UCSD-AML1 (cell line): ENCODE measurements around the gene POMC.
A peak's percentile ranks its signal among the peaks of the same experiment; 100 is the strongest.
"Not testable (repeated sequence)": the region's sequence is repeated elsewhere in the genome, so short reads cannot be mapped to it uniquely, and the experiment has no call there.

ENCODE experiments used
- DNase-seq: peaks from one replicate; lab custom pipeline; 2025; ENCODE audit not compliant: unreplicated experiment; lab: John Stamatoyannopoulos, UW

Gene POMC

GRCh38 chr2:25177211-25177611 is 8.8 kb upstream of the POMC start:
- DNase-seq: no peak

DNA sequence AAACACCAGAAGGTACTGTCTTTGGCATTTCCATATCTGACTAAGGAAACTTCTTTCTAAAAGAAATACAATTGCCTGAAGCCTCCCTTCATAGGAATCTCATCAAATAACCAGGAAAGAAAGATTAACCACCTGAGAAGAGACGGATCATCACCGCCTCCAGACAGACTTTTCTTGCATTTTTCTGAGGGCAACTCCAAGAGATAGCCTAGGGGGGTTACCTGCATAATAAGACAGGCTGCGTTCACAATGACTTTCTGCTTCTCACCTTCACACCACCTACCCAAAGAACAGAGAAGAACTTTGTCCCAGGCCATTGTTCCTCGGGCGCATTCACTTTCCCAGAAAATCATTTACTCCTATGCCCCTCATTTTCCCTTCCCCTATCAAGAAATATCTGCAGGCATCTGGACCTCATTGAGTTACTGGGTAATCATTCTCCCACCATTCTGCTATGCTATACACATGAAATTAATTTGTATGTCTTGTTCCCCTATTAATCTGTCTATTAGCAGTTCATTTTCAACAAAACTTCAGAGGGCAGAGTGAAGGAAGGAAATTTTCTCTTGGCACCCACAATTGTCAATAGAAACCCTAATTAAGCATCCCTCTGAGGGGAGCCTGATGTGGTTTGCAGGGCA is 8.3 kb upstream of the POMC start:
- DNase-seq: no peak

DNA sequence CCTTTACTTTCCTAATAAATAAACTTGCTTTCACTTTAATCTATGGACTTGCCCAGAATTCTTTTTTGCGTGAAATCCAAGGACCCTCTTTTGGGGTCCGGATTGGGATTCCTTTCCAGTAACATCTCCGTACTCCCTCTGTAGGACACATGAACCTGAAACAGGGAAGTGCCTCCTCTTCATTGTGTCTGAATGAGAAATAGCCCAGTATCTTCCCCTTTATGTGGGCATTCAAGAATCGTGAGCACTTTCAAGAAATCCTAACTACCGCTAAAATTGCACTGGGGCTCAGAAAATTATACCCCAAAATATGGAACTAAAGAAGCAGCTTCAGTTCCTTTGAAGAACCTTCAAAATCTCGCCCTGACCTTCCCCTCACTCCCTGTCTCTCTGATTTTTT is 7.8 kb upstream of the POMC start:
- no peak for DNase-seq

DNA sequence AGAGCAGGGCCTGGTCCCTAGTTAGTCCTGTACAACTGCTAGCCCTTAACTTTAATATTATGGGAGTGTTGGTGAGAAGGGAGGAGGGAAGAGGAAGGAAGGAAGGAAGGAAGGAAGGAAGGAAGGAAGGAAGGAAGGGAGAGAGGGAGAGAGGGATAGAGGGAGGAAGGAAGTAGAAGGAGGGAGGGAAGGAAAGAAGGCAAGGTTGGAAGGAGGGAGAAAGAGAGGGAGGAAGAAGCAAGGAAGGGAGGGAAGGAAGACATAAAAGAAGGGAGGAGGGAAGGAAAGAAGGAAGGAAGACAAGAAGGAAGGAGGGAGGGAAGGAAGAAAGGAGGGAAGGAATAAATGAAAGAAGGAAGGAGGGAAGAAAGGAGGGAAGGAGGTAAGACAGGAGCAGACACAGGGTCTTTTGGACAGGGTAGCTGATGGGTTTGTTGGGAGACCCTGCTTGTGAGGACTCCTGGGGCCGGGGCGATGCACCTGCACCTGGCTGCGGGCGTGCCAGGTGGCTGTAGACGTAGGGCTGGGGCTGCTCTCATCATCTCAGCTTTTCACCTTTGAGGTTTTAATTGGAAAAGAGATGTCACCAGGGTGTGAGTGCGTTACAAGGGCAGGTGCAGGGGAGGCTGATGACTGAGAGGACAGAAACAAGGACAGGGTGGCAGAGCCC is 5.9 kb upstream of the POMC start:
- no peak for DNase-seq

DNA sequence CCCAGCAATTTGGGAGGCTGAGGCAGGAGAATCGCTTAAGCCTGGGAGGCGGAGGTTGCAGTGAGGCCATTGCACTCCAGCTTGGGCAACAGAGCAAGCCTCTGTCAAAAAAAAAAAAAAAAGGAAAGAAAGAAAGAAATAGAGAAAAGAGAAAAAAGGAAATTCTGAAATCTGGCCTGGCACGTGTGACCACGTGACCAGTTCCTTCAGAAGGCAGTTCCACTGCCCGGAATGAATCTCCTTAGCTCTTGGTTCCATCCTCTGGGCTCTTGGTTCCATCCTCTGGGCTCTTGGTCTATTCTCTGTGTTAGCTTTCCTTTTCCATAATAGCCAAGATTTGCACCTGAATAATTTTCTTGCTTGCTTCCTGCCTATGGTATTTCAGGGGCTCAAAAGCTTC is 5.3 kb upstream of the POMC start:
- no peak for DNase-seq

DNA sequence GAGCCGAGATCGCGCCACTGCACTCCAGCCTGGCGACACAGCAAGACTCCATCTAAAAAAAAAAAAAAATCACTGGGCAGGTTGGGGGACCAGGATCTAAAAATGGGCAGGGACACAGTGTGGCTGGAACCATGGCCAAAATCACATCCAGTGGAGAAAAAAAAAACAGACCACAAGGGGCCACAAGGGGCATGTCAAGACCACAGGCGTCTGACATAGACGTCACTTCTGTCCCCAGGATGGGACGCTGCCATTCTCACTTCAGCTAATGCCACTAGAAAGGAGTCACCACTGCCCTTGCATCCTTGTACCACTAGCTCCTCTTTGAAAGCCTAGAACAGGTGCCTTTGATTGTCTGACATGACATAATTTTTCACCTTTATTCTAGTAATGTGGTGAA is 2.5 kb upstream of the POMC start:
- no peak for DNase-seq

DNA sequence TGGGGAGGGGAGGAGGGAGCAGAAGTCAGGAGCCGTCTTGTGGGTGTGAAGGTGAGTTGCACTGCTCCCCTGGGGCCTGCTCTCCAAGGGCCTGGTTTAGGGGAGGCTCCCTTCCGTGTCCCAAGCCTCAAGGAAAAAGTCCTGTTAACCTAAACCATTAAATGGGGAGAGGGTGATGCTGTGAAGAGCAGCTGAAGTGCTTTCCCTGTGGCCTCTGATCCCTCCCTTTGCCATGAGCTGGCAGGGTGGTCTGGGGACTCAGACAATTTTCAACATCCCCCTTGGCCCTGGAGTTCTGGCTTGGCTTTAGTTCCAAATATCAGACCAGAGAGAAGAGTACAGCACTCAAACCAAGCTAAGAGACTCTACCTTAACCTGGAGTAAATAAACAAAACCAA is 692 bp upstream of the POMC start:
- DNase-seq: no peak

GRCh38 chr2:25165992-25166875 is 2.1 kb downstream of the POMC start:
- DNase-seq: peak; percentile 61

- DNase-seq: no peak
These were observed 3.8 kb downstream of the POMC start for GRCh38 chr2:25164561-25164960.

GRCh38 chr2:25162061-25162460 is 6.3 kb downstream of the POMC start:
- DNase-seq: not testable (repeated sequence)

GRCh38 chr2:25161055-25161781 is 7.2 kb downstream of the POMC start:
- DNase-seq: no peak

DNA sequence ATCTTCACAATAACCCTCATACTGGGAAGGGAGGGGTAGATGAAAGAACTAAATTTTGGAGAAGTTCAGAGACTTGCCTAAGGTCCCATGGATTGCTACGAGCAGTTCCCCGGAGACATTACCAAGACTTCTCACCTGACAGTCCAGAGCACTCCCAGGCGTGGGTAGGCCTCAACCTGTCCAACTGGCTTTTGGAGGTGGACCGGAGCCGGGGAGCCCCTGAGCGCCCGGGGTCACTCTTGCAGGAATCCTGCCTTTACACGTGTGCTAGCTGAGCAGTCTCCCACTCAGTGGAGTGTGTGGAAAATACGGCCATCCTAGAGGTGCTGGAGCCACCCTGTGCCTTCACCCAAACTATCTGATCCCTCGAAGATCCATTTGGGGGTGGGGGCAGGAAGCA is 8.0 kb downstream of the POMC start:
- DNase-seq: no peak

DNA sequence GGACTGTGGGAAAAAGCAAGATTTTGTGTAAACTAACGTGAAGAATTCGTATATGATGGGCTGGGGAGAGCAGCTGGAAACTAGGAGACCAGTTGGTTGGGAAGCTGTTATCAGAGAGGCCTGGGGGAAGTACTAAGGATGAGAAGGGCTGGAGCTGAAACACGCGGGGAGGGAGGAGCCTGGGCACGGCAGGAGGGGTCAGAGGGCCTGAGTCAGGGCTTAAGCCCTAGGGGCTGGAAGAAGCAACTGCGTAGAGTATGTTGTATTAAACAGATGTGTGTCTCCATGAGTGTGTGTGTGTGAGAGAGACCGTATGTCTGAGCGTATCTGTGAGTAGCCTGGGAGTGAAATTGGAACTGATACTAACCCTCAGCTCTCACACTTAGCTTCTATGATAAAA is 8.4 kb downstream of the POMC start:
- DNase-seq: peak; percentile 25

- DNase-seq: no peak
These were observed 10.1 kb downstream of the POMC start for GRCh38 chr2:25158096-25158852.

GRCh38 chr2:25155401-25155800 is 13.0 kb downstream of the POMC start:
- DNase-seq: no peak

DNA sequence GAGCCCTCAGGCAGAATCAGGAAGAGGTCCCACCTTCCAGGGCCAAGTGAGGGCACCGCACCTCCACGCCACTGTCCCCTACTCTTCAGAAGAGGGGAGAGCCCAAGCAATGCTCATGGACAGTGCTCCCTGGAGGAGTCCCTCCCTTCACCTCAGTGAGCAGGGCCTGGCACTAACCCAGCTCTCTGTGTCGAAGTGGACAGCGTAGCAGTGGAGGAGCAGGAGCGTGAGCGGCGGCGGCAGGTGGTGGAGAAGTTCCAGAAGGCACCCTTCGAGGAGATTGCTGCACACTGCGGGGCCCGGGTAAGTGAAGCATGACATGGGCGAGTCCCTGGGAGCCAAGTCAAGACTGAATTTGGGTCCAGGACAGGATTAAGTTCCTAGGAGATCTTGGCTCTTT is 16.7 kb downstream of the POMC start:
- no peak for DNase-seq

- DNase-seq: not testable (repeated sequence)
These were observed 17.4 kb downstream of the POMC start for GRCh38 chr2:25150993-25151392.

DNA sequence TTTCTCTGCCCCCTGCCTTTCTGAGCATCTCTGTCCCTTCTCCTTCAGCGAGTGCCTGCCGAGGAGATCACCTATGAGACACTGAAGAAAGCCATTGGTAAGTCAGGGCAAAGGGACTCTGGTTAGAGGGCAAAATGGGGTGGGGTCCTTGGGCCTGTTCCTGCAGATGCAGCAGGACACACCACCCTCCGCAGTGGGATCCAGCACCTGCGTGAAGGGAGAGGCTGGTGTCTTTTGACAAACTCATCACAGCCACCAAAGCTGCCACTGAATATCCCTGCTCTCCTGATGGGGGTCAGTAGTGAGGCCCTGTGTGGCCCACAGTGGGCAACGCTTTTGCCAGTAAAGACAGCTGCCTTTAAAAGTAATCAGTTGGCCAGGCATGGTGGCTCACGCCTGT is 18.7 kb downstream of the POMC start:
- DNase-seq: no peak

- no peak for DNase-seq
These were observed 21.5 kb downstream of the POMC start for GRCh38 chr2:25146896-25147295.

DNA sequence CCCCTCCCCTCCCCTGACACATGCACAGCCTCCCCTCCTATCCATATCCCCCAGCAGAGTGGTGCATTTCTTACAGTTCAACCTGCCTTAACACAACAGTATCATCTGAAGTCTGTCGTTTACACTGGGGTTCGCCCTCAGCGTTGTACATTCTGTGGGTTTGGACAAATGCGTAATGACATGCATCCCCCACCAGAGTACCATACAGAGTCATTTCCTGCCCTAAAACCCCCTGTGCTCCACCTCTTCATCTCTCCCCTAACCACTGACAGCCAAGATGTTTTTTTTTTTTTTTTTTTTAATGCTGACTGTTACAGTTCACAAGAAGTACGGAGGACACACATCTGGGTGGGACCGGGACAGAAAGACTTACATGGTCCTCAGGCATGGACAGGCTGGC is 22.6 kb downstream of the POMC start:
- no peak for DNase-seq

GRCh38 chr2:25141120-25141519 is 27.3 kb downstream of the POMC start:
- no peak for DNase-seq
